K562 (cell line): ENCODE measurements around the gene BICD1. TPM values are rescaled to one million over a fixed set of nuclear protein-coding genes. Genes with fewer than 3 reads are reported as not detected.

ENCODE experiments used
- ATAC-seq: fragments of 200-7000 bp; cut with Tn5 transposase; 3 replicates; pipeline ENCODE4 v1.9.1; 2020; ENCODE audit warnings: moderate library complexity
- BruUV-seq: library from RNA; stranded (reverse); fragments of 400-500 nt; replicated peaks from 2 replicates; lab custom pipeline; 2021; lab: Mats Ljungman, UMichigan
- CTCF ChIA-PET: fragments of 300-600 bp; formaldehyde crosslinking; extraction: SDS; loops from one replicate; lab custom pipeline; 2021; ENCODE audit warnings: low intra/inter-chr PET ratio; lab: Yijun Ruan, JAX
- POLR2A ChIA-PET: fragments of 300-600, 350-650 bp; sonication (Branson Sonifier 250); formaldehyde crosslinking; extraction: SDS; loops from one replicate; lab custom pipeline; 2021; ENCODE audit warnings: antibody characterized with exemption, inconsistent platforms; lab: Yijun Ruan, JAX
- DNase-seq, 4 experiments: peaks; one replicate each; pipeline versions ENCODE4 v3.0.0 to v3.0.0-alpha.2; 2011 to 2018; ENCODE audit warnings: low spot score in 3 of 4, mixed read lengths in 3 of 4; ENCODE audit errors: extremely low read depth in 1 of 4
- FAIRE-seq: peaks from 2 replicates; lab custom pipeline; 2011; peaks lifted over from hg19 to GRCh38; lab: Jason Lieb, UNC
- H2AFZ ChIP-seq: 2 replicates; pipeline ENCODE4 v1.6.0; 2011; ENCODE audit warnings: low read depth, low read length, control low read depth, inconsistent platforms
- H3K27ac ChIP-seq: fragments of 200-600 bp; 3 replicates; pipeline ENCODE4 v1.8.0; 2011; ENCODE audit warnings: low read depth, mild to moderate bottlenecking, control low read depth, inconsistent platforms, low read length, moderate library complexity, mixed read lengths; ENCODE audit errors: extremely low read depth
- H3K27me3 ChIP-seq, 2 experiments: fragments of 300-600 bp in 1 of 2; 2 replicates in 1 of 2; 3 replicates in 1 of 2; pipeline versions ENCODE4 v1.6.0 to v1.8.0; 2011; ENCODE audit warnings: inconsistent platforms in 2 of 2, low read length in 2 of 2, mild to moderate bottlenecking in 1 of 2, mixed read lengths in 1 of 2, moderate library complexity in 1 of 2; ENCODE audit not compliant: control insufficient read depth in 2 of 2, insufficient read depth in 2 of 2
- H3K36me3 ChIP-seq: fragments of 300-600 bp; 3 replicates; pipeline ENCODE4 v1.8.0; 2011; ENCODE audit warnings: mild to moderate bottlenecking, low read length, inconsistent platforms; ENCODE audit not compliant: control insufficient read depth, insufficient read depth
- H3K4me1 ChIP-seq, 2 experiments: fragments of 200-600 bp in 1 of 2; replicated peaks in 1 of 2; 2 replicates in 1 of 2; 3 replicates in 1 of 2; pipeline versions ENCODE4 v1.5.1 to v1.8.0; 2011; ENCODE audit warnings: inconsistent platforms in 2 of 2, low read length in 2 of 2, mild to moderate bottlenecking in 1 of 2, mixed read lengths in 1 of 2, moderate library complexity in 1 of 2; ENCODE audit not compliant: control insufficient read depth in 2 of 2, insufficient read depth in 2 of 2
- H3K4me2 ChIP-seq: 2 replicates; pipeline ENCODE4 v1.6.1; 2011; ENCODE audit warnings: low read length, control low read depth, inconsistent platforms, mixed read lengths; ENCODE audit not compliant: insufficient read depth
- H3K4me3 ChIP-seq: fragments of 200-600 bp; sonication (generic), shearing (Covaris generic); 2 replicates; pipeline ENCODE4 v1.5.1; 2016; ENCODE audit warnings: control low read depth, inconsistent platforms
- H3K79me2 ChIP-seq: fragments of 200-600 bp; 3 replicates; pipeline ENCODE4 v1.8.0; 2011; ENCODE audit warnings: low read length, inconsistent platforms; ENCODE audit not compliant: control insufficient read depth, insufficient read depth
- H3K9ac ChIP-seq, 2 experiments: 2 replicates each; pipeline versions ENCODE4 v1.6.0 to v1.6.1; 2011; ENCODE audit warnings: low read depth in 2 of 2, low read length in 2 of 2, control low read depth in 1 of 2, inconsistent platforms in 1 of 2, mild to moderate bottlenecking in 1 of 2, mixed read lengths in 1 of 2; ENCODE audit not compliant: insufficient read depth in 1 of 2
- H3K9me1 ChIP-seq: one replicate; pipeline ENCODE4 v1.6.0; 2011; ENCODE audit warnings: inconsistent platforms, mild to moderate bottlenecking, low read length, moderate library complexity; ENCODE audit not compliant: control insufficient read depth, insufficient read depth
- H3K9me3 ChIP-seq: replicated peaks from 2 replicates; pipeline ENCODE4 v1.5.1; 2011; ENCODE audit warnings: low read depth, low read length, inconsistent platforms; ENCODE audit not compliant: control insufficient read depth, insufficient read depth
- H4K20me1 ChIP-seq: replicated peaks from 2 replicates; pipeline ENCODE4 v1.6.1; 2011; ENCODE audit warnings: low read length, inconsistent platforms, mixed read lengths; ENCODE audit not compliant: control insufficient read depth, insufficient read depth
- CSDE1 ChIP-seq, 2 experiments: fragments of 450-650 bp; IDR thresholded peaks; 2 replicates each; pipeline ENCODE4 v1.6.1; 2016; ENCODE audit warnings: mild to moderate bottlenecking in 1 of 2
- HMG20B ChIP-seq: fragments of 250-450 bp; sonication (Bioruptor Pico); IDR thresholded peaks from 2 replicates; pipeline ENCODE4 v1.5.0; 2021; ENCODE audit warnings: mild to moderate bottlenecking
- ILF3 ChIP-seq: fragments of 450-650 bp; IDR thresholded peaks from 2 replicates; pipeline ENCODE4 v1.6.1; 2018; ENCODE audit warnings: antibody characterized with exemption, mild to moderate bottlenecking, moderate library complexity, borderline replicate concordance
- ZBTB17 ChIP-seq: fragments of 450-650 bp; formaldehyde crosslinking; IDR thresholded peaks from 2 replicates; pipeline ENCODE4 v1.4.0; 2020; ENCODE audit warnings: mild to moderate bottlenecking
- ZNF12 ChIP-seq: sonication (generic); formaldehyde crosslinking; IDR thresholded peaks from 2 replicates; pipeline ENCODE4 v1.4.0; 2020; ENCODE audit warnings: mild to moderate bottlenecking, missing genetic modification reagents
- ZNF165 ChIP-seq: fragments of 250-450 bp; sonication (Bioruptor Pico); IDR thresholded peaks from 2 replicates; pipeline ENCODE4 v1.4.0; 2020; ENCODE audit warnings: borderline replicate concordance
- ZNF436 ChIP-seq: fragments of 250-450, 450-650 bp; sonication (Bioruptor Pico); formaldehyde crosslinking; IDR thresholded peaks from 2 replicates; pipeline ENCODE4 v1.7.0; 2020; ENCODE audit warnings: mild to moderate bottlenecking
- WGBS: fragments of 100-300 bp; shearing (Covaris generic); methylation state at CpG from one replicate; pipeline ENCODE4 v1.1.6; 2016; ENCODE audit warnings: low coverage, mixed read lengths; ENCODE audit not compliant: insufficient coverage; ENCODE audit errors: missing lambda C conversion rate; 5-methylcytosine and 5-hydroxymethylcytosine counted together
- in situ Hi-C: fragments of 300-500 bp; cut with MboI; formaldehyde crosslinking; loops from 4 replicates; pipeline ENCODE4 v1.15.0; 2018; ENCODE audit warnings: inconsistent platforms, mixed read lengths
- intact Hi-C: fragments of 100-400 bp; cut with micrococcal nuclease; formaldehyde crosslinking; loops from 2 replicates; pipeline ENCODE4 v1.14.2; 2022
- polyA plus RNA-seq, 8 experiments: library from polyadenylated mRNA; depleted of rRNA in 4 of 8; stranded (reverse) in 5 of 8; unstranded in 3 of 8; fragments of >200 nt; fragmentation: Nextera tagmentation in 2 of 8; fragmentation: Illumina TruSeq in 1 of 8; extraction: Ambion mirVana in 2 of 8; extraction: Trizol in 1 of 8; gene quantifications; 2 replicates each; pipeline versions ENCODE4 v1.2.1 to v1.2.3, GENCODE V29; 2011 to 2014; ENCODE audit warnings: inconsistent platforms in 1 of 8, missing spikeins in 1 of 8
- total RNA-seq, 7 experiments: library from RNA; depleted of rRNA in 6 of 7; stranded (reverse); fragments of >200 nt in 6 of 7; fragmentation: Illumina TruSeq in 2 of 7; extraction: Trizol in 2 of 7; gene quantifications; 2 replicates each; pipeline versions ENCODE4 v1.2.1 to v1.2.3, GENCODE V29; 2011 to 2021; ENCODE audit warnings: low replicate concordance in 1 of 7
- TF ChIP-seq, protein P1 (sequence below): fragments of 450-650 bp; conservative IDR thresholded peaks from 2 replicates; pipeline ENCODE4 v1.6.1; 2016; ENCODE audit warnings: missing genetic modification characterization, low read depth, mild to moderate bottlenecking, missing compliant biosample characterization, moderate library complexity

The BICD1 gene
- total and polyA plus RNA-seq, 9 of the 15 experiments (the other 6 are each of a cell fraction or from before 2014, with no cell fraction given): 3.5 to 21.1 (median 12.5) TPM

DNA sequence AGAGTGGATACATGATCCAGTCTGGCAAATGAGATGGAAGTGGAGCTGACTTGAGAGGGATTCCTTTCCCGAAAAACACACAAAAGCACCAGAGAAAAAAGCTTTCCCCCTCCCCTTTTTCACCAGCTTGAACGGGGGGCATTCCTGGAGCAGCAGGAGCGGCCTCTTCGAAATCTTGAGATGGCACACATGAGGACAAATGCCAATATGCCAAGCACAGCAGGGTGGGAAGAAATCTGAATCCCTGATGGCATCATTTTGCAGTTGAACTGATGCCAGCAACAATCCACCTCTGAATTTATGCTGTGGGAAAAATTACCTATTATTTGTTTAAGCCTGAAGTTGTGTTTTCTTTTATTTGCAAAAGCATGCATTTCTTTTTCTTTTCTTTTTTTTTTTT lies 29.7 kb upstream of the BICD1 start:
- DNase-seq (no peak), FAIRE-seq (no peak), ATAC-seq (no peak)
- H3K9me3 ChIP-seq: no peaks in the 10 kb centered on the region
- no TSS peak for BruUV-seq
- H3K27ac ChIP-seq: no peak overlapping the region
- 32% methylated on average over 4 of the region's 4 CpGs for WGBS
- intact Hi-C loops: no loop called here
- ChIA-PET CTCF (no interaction called here), POLR2A (interaction anchor here (1.5 kb wide), 1 partner anchor 8 kb away, joined by 6 read pairs; no protein-coding TSS in a partner anchor)
- no peaks in the 10 kb centered on the region for H3K79me2 ChIP-seq
- no peak overlapping the region for H2AFZ ChIP-seq
- no peaks in the 10 kb centered on the region for H3K36me3 ChIP-seq
- no peak for TF ChIP-seq ZNF436 (CRISPR knock-in tag)
- TF ChIP-seq, all 486 proteins: peak for 0
- H4K20me1 ChIP-seq: no peaks in the 10 kb centered on the region
- H3K27me3 ChIP-seq: no peaks in the 10 kb centered on the region
- no peaks in the 10 kb centered on the region for H3K4me1 ChIP-seq
- no peak overlapping the region for H3K4me3 ChIP-seq
- no peak overlapping the region for H3K4me2 ChIP-seq
- H3K9me1 ChIP-seq: no peaks in the 10 kb centered on the region
- in situ Hi-C loops: no loop called here
- no peak overlapping the region for H3K9ac ChIP-seq

DNA sequence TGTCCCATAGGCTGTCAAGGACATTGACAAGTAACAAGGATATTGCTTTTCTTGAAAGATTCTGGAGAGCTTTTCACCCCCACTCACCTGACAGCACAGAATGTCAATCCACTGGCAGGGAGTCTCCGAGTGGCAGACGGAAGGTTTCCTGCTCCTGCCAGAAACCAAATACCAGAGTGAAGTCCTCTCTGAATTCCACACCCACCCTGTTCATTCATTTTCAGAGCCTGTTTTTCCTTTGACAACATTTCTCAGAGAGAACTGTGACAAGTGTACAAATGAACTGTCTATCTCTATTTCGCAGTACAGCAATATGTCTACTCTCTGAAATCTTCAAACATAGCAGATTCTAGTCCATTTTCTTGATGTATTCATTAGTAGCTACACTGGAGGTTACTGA lies 26.2 kb upstream of the BICD1 start:
- BruUV-seq: no TSS peak
- in situ Hi-C loops: no loop called here

More for the DNA sequence above, 26.2 kb upstream of the BICD1 start:
- TF ChIP-seq ZNF165 (CRISPR knock-in tag) (no peak), HMG20B (CRISPR knock-in tag) (no peak), ZNF12 (CRISPR knock-in tag) (no peak), CSDE1 (IDR thresholded peaks at IDR 0.05) (no peak), ZBTB17 (CRISPR knock-in tag) (no peak), ILF3 (no peak)
- TF ChIP-seq, protein P1, sequence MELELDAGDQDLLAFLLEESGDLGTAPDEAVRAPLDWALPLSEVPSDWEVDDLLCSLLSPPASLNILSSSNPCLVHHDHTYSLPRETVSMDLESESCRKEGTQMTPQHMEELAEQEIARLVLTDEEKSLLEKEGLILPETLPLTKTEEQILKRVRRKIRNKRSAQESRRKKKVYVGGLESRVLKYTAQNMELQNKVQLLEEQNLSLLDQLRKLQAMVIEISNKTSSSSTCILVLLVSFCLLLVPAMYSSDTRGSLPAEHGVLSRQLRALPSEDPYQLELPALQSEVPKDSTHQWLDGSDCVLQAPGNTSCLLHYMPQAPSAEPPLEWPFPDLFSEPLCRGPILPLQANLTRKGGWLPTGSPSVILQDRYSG (tag): no peak
- Histone ChIP-seq H2AFZ (peak overlapping the region; percentile 36), H4K20me1 (no peaks in the 10 kb centered on the region), H3K27me3 (no peaks in the 10 kb centered on the region), H3K9me1 (no peaks in the 10 kb centered on the region), H3K4me1 (no peaks in the 10 kb centered on the region), H3K9ac (no peak overlapping the region), H3K36me3 (no peaks in the 10 kb centered on the region), H3K9me3 (no peaks in the 10 kb centered on the region), H3K27ac (no peak overlapping the region), H3K4me2 (no peak overlapping the region), H3K4me3 (no peak overlapping the region), H3K79me2 (no peaks in the 10 kb centered on the region)
- FAIRE-seq (no peak), ATAC-seq (no peak), DNase-seq (no peak)
- POLR2A ChIA-PET: interaction anchor here (0.7 kb wide), 1 partner anchor 47 kb away, joined by 4 read pairs; no protein-coding TSS in a partner anchor
- CTCF ChIA-PET: no interaction called here
- intact Hi-C loops: no loop called here
- 72% methylated on average over 3 of the region's 3 CpGs for WGBS
